Thyroid gland (tissue), 4 donors: ENCODE results near the gene JPH2. TPM values are rescaled to one million over a fixed set of nuclear protein-coding genes. Genes with fewer than 3 reads are reported as not detected.

Source experiments
- DNase-seq, 2 donors: peaks; one replicate each; pipeline ENCODE4 v3.0.0-alpha.2; 2019
- H3K27ac ChIP-seq, 3 donors: fragments of 200-600 bp; sonication (generic); 1 replicate in 2 of 3; 2 replicates in 1 of 3; pipeline ENCODE4 v1.5.1; 2016 to 2019; ENCODE audit warnings: mild to moderate bottlenecking in 1 of 3, moderate library complexity in 1 of 3
- H3K27me3 ChIP-seq: fragments of 200-600 bp; sonication (generic); one replicate; pipeline ENCODE4 v1.5.1; 2019
- H3K36me3 ChIP-seq, 2 donors: fragments of 200-600 bp; sonication (generic); one replicate each; pipeline ENCODE4 v1.5.1; 2016 to 2019
- H3K4me1 ChIP-seq, 2 donors: fragments of 200-600 bp; sonication (generic); one replicate each; pipeline ENCODE4 v1.5.1; 2017 to 2019
- H3K4me3 ChIP-seq, 3 donors: fragments of 200-600 bp; sonication (generic); replicated peaks in 1 of 3; 1 replicate in 2 of 3; 2 replicates in 1 of 3; pipeline ENCODE4 v1.5.1; 2016; ENCODE audit warnings: mild to moderate bottlenecking in 1 of 3
- H3K9me3 ChIP-seq: fragments of 200-600 bp; sonication (generic); one replicate; pipeline ENCODE4 v1.5.1; 2017
- CTCF ChIP-seq, 6 experiments: fragments of 200-600 bp in 3 of 6; fragments of 450-650 bp in 3 of 6; sonication (generic) in 3 of 6; IDR thresholded peaks; one replicate each; pipeline ENCODE4 v1.5.1; 2016 to 2019; ENCODE audit warnings: antibody characterized with exemption in 6 of 6, mild to moderate bottlenecking in 2 of 6, inconsistent platforms in 1 of 6, moderate library complexity in 1 of 6
- POLR2A ChIP-seq, 2 donors: fragments of 450-650 bp; IDR thresholded peaks; one replicate each; pipeline ENCODE4 v1.6.1; 2017; ENCODE audit warnings: antibody characterized with exemption in 2 of 2, mild to moderate bottlenecking in 2 of 2, moderate library complexity in 1 of 2
- WGBS, 2 donors: methylation state at CpG; one replicate each; pipeline ENCODE4 v1.1.5; 2017; 5-methylcytosine and 5-hydroxymethylcytosine counted together
- intact Hi-C: fragments of 100-400 bp; cut with DNase I; formaldehyde crosslinking; loops from one replicate; pipeline ENCODE4 v1.15.1; 2023
- total RNA-seq, 4 donors: library from RNA; depleted of rRNA; stranded (reverse); fragments of >200 nt; gene quantifications; one replicate each; pipeline ENCODE4 v1.2.3, GENCODE V29; 2016

JPH2 gene
- total RNA-seq, 4 donors from 2014 or later: 0.67 to 2.3 (median 1.8) TPM

GRCh38 chr20:44115181-44115580 is 71.8 kb downstream of the JPH2 start:
- WGBS, 2 donors: 88 to 89% methylated on average over 7 of the region's 7 CpGs
- TF ChIP-seq CTCF (IDR thresholded peaks at IDR 0.05) (no peak), POLR2A (IDR thresholded peaks at IDR 0.05) (no peak)
- intact Hi-C loops: loop anchor here (5.0 to 10.0 kb wide), 2 partner anchors 77 to 200 kb away; partner anchors contain the start of gene FITM2
- Histone ChIP-seq H3K27me3 (no peaks in the 10 kb centered on the region), H3K9me3 (no peaks in the 10 kb centered on the region), H3K4me3 (no peak overlapping the region), H3K36me3 (no peaks in the 10 kb centered on the region), H3K27ac (no peak overlapping the region), H3K4me1 (no peaks in the 10 kb centered on the region)
- DNase-seq: no peak

GRCh38 chr20:44113618-44114376 is 73.2 kb downstream of the JPH2 start:
- intact Hi-C loops: loop anchor here (10.0 kb wide), 1 partner anchor 201 kb away; the partner anchor contains the start of gene FITM2
- WGBS, 2 donors: 60 to 62% methylated on average over 7 to 8 of the region's 8 CpGs
- DNase-seq: no peak
- Histone ChIP-seq H3K27me3 (no peaks in the 10 kb centered on the region), H3K27ac (no peak overlapping the region), H3K4me1 (no peaks in the 10 kb centered on the region), H3K36me3 (no peaks in the 10 kb centered on the region), H3K4me3 (no peak overlapping the region), H3K9me3 (no peaks in the 10 kb centered on the region)
- no peak for TF ChIP-seq CTCF (IDR thresholded peaks at IDR 0.05)
- no peak for TF ChIP-seq POLR2A (IDR thresholded peaks at IDR 0.05)

GRCh38 chr20:44112889-44113617 is 73.9 kb downstream of the JPH2 start:
- 61 to 77% methylated on average over 6 to 7 of the region's 7 CpGs for WGBS, 2 donors
- intact Hi-C loops: loop anchor here (10.0 kb wide), 1 partner anchor 202 kb away; the partner anchor contains the start of gene FITM2
- no peaks in the 10 kb centered on the region for H3K4me1 ChIP-seq

GRCh38 chr20:44112456-44112855 is 74.5 kb downstream of the JPH2 start:
- Histone ChIP-seq H3K27ac (no peak overlapping the region), H3K36me3 (no peaks in the 10 kb centered on the region), H3K4me3 (no peak overlapping the region), H3K27me3 (no peaks in the 10 kb centered on the region), H3K9me3 (no peaks in the 10 kb centered on the region), H3K4me1 (no peaks in the 10 kb centered on the region)
- DNase-seq: no peak
- no peak for TF ChIP-seq CTCF (IDR thresholded peaks at IDR 0.05)
- no peak for TF ChIP-seq POLR2A (IDR thresholded peaks at IDR 0.05)
- intact Hi-C loops: loop anchor here (10.0 kb wide), 1 partner anchor 202 kb away; the partner anchor contains the start of gene FITM2
- 75 to 94% methylated on average over 5 to 6 of the region's 6 CpGs for WGBS, 2 donors

More at GRCh38 chr20:44112889-44113617, 73.9 kb downstream of the JPH2 start:
- Histone ChIP-seq H3K9me3 (no peaks in the 10 kb centered on the region), H3K4me3 (no peak overlapping the region), H3K36me3 (no peaks in the 10 kb centered on the region), H3K27ac (no peak overlapping the region), H3K27me3 (no peaks in the 10 kb centered on the region)
- DNase-seq: no peak
- TF ChIP-seq POLR2A (IDR thresholded peaks at IDR 0.05) (no peak), CTCF (IDR thresholded peaks at IDR 0.05) (no peak)
